ENCODE results near the gene FASTK. TPM values are rescaled to one million over a fixed set of nuclear protein-coding genes. Genes with fewer than 3 reads are reported as not detected.

Gene FASTK
- total RNA-seq, 1 donor from 2014 or later, result 54.2 TPM

- H3K4me1 ChIP-seq, result peaks cover 43% of the 10 kb centered on the region
- no peak overlapping the region for H3K27ac ChIP-seq
- intact Hi-C loops (cut with DNase I), result no loop called here
- peak overlapping the region; percentile 78 for H3K4me3 ChIP-seq
- ATAC-seq (no peak), DNase-seq (peak; percentile 58)
- no peaks in the 10 kb centered on the region for H3K27me3 ChIP-seq
- TF ChIP-seq, protein P1, sequence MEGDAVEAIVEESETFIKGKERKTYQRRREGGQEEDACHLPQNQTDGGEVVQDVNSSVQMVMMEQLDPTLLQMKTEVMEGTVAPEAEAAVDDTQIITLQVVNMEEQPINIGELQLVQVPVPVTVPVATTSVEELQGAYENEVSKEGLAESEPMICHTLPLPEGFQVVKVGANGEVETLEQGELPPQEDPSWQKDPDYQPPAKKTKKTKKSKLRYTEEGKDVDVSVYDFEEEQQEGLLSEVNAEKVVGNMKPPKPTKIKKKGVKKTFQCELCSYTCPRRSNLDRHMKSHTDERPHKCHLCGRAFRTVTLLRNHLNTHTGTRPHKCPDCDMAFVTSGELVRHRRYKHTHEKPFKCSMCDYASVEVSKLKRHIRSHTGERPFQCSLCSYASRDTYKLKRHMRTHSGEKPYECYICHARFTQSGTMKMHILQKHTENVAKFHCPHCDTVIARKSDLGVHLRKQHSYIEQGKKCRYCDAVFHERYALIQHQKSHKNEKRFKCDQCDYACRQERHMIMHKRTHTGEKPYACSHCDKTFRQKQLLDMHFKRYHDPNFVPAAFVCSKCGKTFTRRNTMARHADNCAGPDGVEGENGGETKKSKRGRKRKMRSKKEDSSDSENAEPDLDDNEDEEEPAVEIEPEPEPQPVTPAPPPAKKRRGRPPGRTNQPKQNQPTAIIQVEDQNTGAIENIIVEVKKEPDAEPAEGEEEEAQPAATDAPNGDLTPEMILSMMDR (IDR thresholded peaks at IDR 0.05), result no peak
- H3K36me3 ChIP-seq, result peaks cover 22% of the 10 kb centered on the region
- no peaks in the 10 kb centered on the region for H3K9me3 ChIP-seq
Measured at GRCh38 chr7:151079199-151079910, 1.3 kb downstream of the FASTK start.

- ATAC-seq, result no peak
- TF ChIP-seq, protein P1 (IDR thresholded peaks at IDR 0.05), result no peak
- no peak overlapping the region for H3K27ac ChIP-seq
- peak; percentile 60 for DNase-seq
- H3K9me3 ChIP-seq, result no peaks in the 10 kb centered on the region
- H3K4me3 ChIP-seq, result no peak overlapping the region
- H3K27me3 ChIP-seq, result no peaks in the 10 kb centered on the region
- intact Hi-C loops (cut with DNase I), result no loop called here
- peaks cover 31% of the 10 kb centered on the region for H3K36me3 ChIP-seq
- H3K4me1 ChIP-seq, result peaks cover 35% of the 10 kb centered on the region
Measured at GRCh38 chr7:151078233-151079040, 2.2 kb downstream of the FASTK start.

GRCh38 chr7:151077705-151078232, 2.8 kb downstream of the FASTK start:
- Histone ChIP-seq H3K9me3 (no peaks in the 10 kb centered on the region), H3K27me3 (no peaks in the 10 kb centered on the region), H3K27ac (no peak overlapping the region), H3K4me1 (peaks cover 35% of the 10 kb centered on the region), H3K4me3 (no peak overlapping the region), H3K36me3 (peaks cover 38% of the 10 kb centered on the region)
- intact Hi-C loops (cut with DNase I), result no loop called here
- TF ChIP-seq, protein P1 (IDR thresholded peaks at IDR 0.05), result no peak
- DNase-seq (no peak), ATAC-seq (no peak)

GRCh38 chr7:151076863-151077704, 3.5 kb downstream of the FASTK start:
- Histone ChIP-seq H3K27ac (no peak overlapping the region), H3K9me3 (no peaks in the 10 kb centered on the region), H3K4me3 (no peak overlapping the region), H3K27me3 (no peaks in the 10 kb centered on the region), H3K36me3 (peaks cover 45% of the 10 kb centered on the region), H3K4me1 (peaks cover 28% of the 10 kb centered on the region)
- intact Hi-C loops (cut with DNase I), result no loop called here
- DNase-seq (peak; percentile 65), ATAC-seq (no peak)
- TF ChIP-seq, protein P1 (IDR thresholded peaks at IDR 0.05), result no peak

DNA sequence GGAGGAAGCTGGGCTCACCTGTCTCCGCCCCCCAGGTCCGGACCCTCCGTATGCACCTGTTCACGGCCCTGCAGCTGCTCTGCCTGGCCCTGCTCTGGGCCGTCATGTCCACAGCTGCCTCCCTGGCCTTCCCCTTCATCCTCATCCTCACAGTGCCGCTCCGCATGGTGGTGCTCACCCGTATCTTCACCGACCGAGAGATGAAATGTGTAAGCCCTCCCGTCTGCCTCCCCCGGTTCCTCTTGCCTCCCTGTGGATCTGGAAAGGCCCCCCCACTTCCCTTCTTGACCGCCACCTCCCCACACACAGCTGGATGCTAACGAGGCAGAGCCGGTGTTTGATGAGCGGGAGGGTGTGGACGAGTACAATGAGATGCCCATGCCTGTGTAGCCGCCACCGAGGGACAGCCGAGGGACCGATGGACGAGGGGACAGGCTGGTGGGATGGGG, 4.6 kb downstream of the FASTK start:
- ATAC-seq (no peak), DNase-seq (peak; percentile 46)
- no peaks in the 10 kb centered on the region for H3K9me3 ChIP-seq
- no peak overlapping the region for H3K27ac ChIP-seq
- TF ChIP-seq, protein P1 (IDR thresholded peaks at IDR 0.05), result no peak
- no peaks in the 10 kb centered on the region for H3K27me3 ChIP-seq
- peaks cover 17% of the 10 kb centered on the region for H3K4me1 ChIP-seq
- intact Hi-C loops (cut with DNase I), result no loop called here
- peaks cover 55% of the 10 kb centered on the region for H3K36me3 ChIP-seq
- no peak overlapping the region for H3K4me3 ChIP-seq

All from upper lobe of right lung (tissue), 1 donor.